ENCODE results near the gene FRRS1.

GRCh38 chr1:99788896-99789295 is 22.5 kb upstream of the FRRS1 start:
- no peak for TF ChIP-seq POLR2A (IDR thresholded peaks at IDR 0.05)
- no peak for TF ChIP-seq CTCF (IDR thresholded peaks at IDR 0.05)
